HepG2 (cell line): Measurements from ENCODE around the gene CRYM. TPM values are rescaled to one million over a fixed set of nuclear protein-coding genes. Genes with fewer than 3 reads are reported as not detected.

Experiments
- ARID2 ChIP-seq: sonication (generic); formaldehyde crosslinking; IDR thresholded peaks from 2 replicates; pipeline ENCODE4 v1.8.1; 2022; ENCODE audit warnings: mild to moderate bottlenecking, missing genetic modification reagents, borderline replicate concordance
- ATF3 ChIP-seq: sonication (generic); formaldehyde crosslinking; IDR thresholded peaks from 2 replicates; pipeline ENCODE4 v1.4.0; 2020; ENCODE audit warnings: missing genetic modification reagents
- HNRNPLL ChIP-seq: fragments of 200-400 bp; formaldehyde crosslinking; IDR thresholded peaks from 2 replicates; pipeline ENCODE4 v1.6.1; 2017; ENCODE audit warnings: mild to moderate bottlenecking, low read depth, low read length; ENCODE audit not compliant: poor library complexity, severe bottlenecking
- KDM4B ChIP-seq: sonication (generic); formaldehyde crosslinking; IDR thresholded peaks from 2 replicates; pipeline ENCODE4 v1.4.0; 2020; ENCODE audit warnings: missing genetic modification reagents
- MED13 ChIP-seq: sonication (generic); formaldehyde crosslinking; IDR thresholded peaks from 2 replicates; pipeline ENCODE4 v1.5.0; 2020; ENCODE audit warnings: missing genetic modification reagents
- MEF2D ChIP-seq: sonication (generic); formaldehyde crosslinking; IDR thresholded peaks from 2 replicates; pipeline ENCODE4 v1.5.1; 2020; ENCODE audit warnings: mild to moderate bottlenecking, missing genetic modification reagents
- MIER3 ChIP-seq: IDR thresholded peaks from 2 replicates; pipeline ENCODE4 v1.6.1; 2016; ENCODE audit warnings: missing compliant biosample characterization, borderline replicate concordance
- PATZ1 ChIP-seq: sonication (generic); formaldehyde crosslinking; IDR thresholded peaks from 2 replicates; pipeline ENCODE4 v1.4.0; 2020; ENCODE audit warnings: missing genetic modification reagents
- REXO4 ChIP-seq: sonication (generic); formaldehyde crosslinking; IDR thresholded peaks from 2 replicates; pipeline ENCODE4 v1.8.0; 2022; ENCODE audit warnings: missing genetic modification reagents, mild to moderate bottlenecking, borderline replicate concordance
- THAP9 ChIP-seq: sonication (generic); formaldehyde crosslinking; IDR thresholded peaks from 2 replicates; pipeline ENCODE4; 2020; ENCODE audit warnings: missing genetic modification reagents, mild to moderate bottlenecking, borderline replicate concordance
- TRAFD1 ChIP-seq: sonication (generic); formaldehyde crosslinking; IDR thresholded peaks from 2 replicates; pipeline ENCODE4 v1.5.1; 2020; ENCODE audit warnings: missing genetic modification reagents, mild to moderate bottlenecking, borderline replicate concordance
- ZFP82 ChIP-seq: sonication (generic); formaldehyde crosslinking; IDR thresholded peaks from 2 replicates; pipeline ENCODE4 v1.5.1; 2020; ENCODE audit warnings: mild to moderate bottlenecking, missing genetic modification reagents, borderline replicate concordance
- ZNF510 ChIP-seq: sonication (generic); formaldehyde crosslinking; IDR thresholded peaks from 2 replicates; pipeline ENCODE4 v1.4.0; 2020; ENCODE audit warnings: low read depth, mild to moderate bottlenecking, missing genetic modification reagents
- ZNF557 ChIP-seq: sonication (generic); formaldehyde crosslinking; IDR thresholded peaks from 2 replicates; pipeline ENCODE4 v1.4.0; 2020; ENCODE audit warnings: missing genetic modification reagents
- ZNF577 ChIP-seq: sonication (generic); formaldehyde crosslinking; IDR thresholded peaks from 2 replicates; pipeline ENCODE4 v1.4.0; 2020; ENCODE audit warnings: mild to moderate bottlenecking, low read depth, missing genetic modification reagents, borderline replicate concordance
- ZNF749 ChIP-seq: sonication (generic); formaldehyde crosslinking; IDR thresholded peaks from 2 replicates; pipeline ENCODE4 v1.8.0; 2022; ENCODE audit warnings: mild to moderate bottlenecking, missing genetic modification reagents, moderate library complexity, borderline replicate concordance
- ZNF770 ChIP-seq: sonication (generic); formaldehyde crosslinking; IDR thresholded peaks from 2 replicates; pipeline ENCODE4 v1.5.0; 2020; ENCODE audit warnings: mild to moderate bottlenecking, missing genetic modification reagents
- polyA plus RNA-seq, 8 experiments: library from polyadenylated mRNA; depleted of rRNA in 3 of 8; stranded (reverse) in 7 of 8; unstranded in 1 of 8; fragments of >200 nt; fragmentation: Illumina TruSeq in 4 of 8; extraction: Trizol in 4 of 8; gene quantifications; 2 replicates each; pipeline versions ENCODE4 v1.2.1 to v1.2.3, GENCODE V29; 2011 to 2016; ENCODE audit warnings: low read depth in 4 of 8, missing spikeins in 1 of 8, mixed read lengths in 1 of 8; ENCODE audit not compliant: insufficient read depth in 1 of 8
- total RNA-seq, 5 experiments: library from RNA; depleted of rRNA; stranded (reverse); fragments of >200 nt; fragmentation: Illumina TruSeq; extraction: Trizol; gene quantifications; 2 replicates each; pipeline ENCODE4 v1.2.3, GENCODE V29; 2016; ENCODE audit warnings: low read depth in 1 of 5

CRYM gene
- total and polyA plus RNA-seq, 2 of the 13 experiments (the other 11 are each of a cell fraction or from before 2014, with no cell fraction given): 1.9 to 2.2 TPM

GRCh38 chr16:21277927-21278706 is at the start of gene CRYM (continued):
- TF ChIP-seq ZNF770 (CRISPR knock-in tag) (no peak), THAP9 (CRISPR knock-in tag) (peak; percentile 82), MED13 (CRISPR knock-in tag) (no peak), MIER3 (CRISPR knock-in tag) (peak; percentile 34; the same call in 1 of the 2 replicates), REXO4 (CRISPR knock-in tag) (no peak), TRAFD1 (CRISPR knock-in tag) (no peak), PATZ1 (CRISPR knock-in tag) (peak; percentile 92), ZFP82 (CRISPR knock-in tag) (no peak; the same call in 1 of the 2 replicates), ZNF510 (CRISPR knock-in tag) (peak; percentile 80; the same call in 1 of the 2 replicates), MEF2D (CRISPR knock-in tag) (peak; percentile 55; the same call in 1 of the 2 replicates), ATF3 (CRISPR knock-in tag) (no peak; the same call in 1 of the 2 replicates), ZNF557 (CRISPR knock-in tag) (peak; percentile 18; the same call in 1 of the 2 replicates), ARID2 (no peak), KDM4B (CRISPR knock-in tag) (no peak; the same call in 1 of the 2 replicates), ZNF749 (CRISPR knock-in tag) (no peak), HNRNPLL (peak; percentile 83), ZNF577 (CRISPR knock-in tag) (no peak)
